DOHH2 (cell line): Measurements from ENCODE around the gene AP3S2.

Experiments used
- H3F3A ChIP-seq: fragments of 200-600 bp; sonication (generic), shearing (Covaris generic); 2 replicates; pipeline ENCODE4 v1.6.0; 2016; ENCODE audit warnings: antibody characterized with exemption, mild to moderate bottlenecking; ENCODE audit not compliant: control insufficient read depth, insufficient read depth
- H3K27ac ChIP-seq: fragments of 200-600 bp; sonication (generic); 2 replicates; pipeline ENCODE4 v1.5.1; 2014; ENCODE audit warnings: low read depth, mild to moderate bottlenecking, low read length, moderate library complexity
- H3K27me3 ChIP-seq: fragments of 200-600 bp; sonication (generic); 2 replicates; pipeline ENCODE4 v1.6.1; 2014; ENCODE audit warnings: mild to moderate bottlenecking, low read length, mixed read lengths; ENCODE audit not compliant: control insufficient read depth
- H3K36me3 ChIP-seq: fragments of 200-600 bp; sonication (generic); 2 replicates; pipeline ENCODE4 v1.6.1; 2014; ENCODE audit warnings: mild to moderate bottlenecking, low read length, moderate library complexity, mixed read lengths; ENCODE audit not compliant: control insufficient read depth
- H3K4me1 ChIP-seq: fragments of 200-600 bp; sonication (generic); 2 replicates; pipeline ENCODE4 v1.6.1; 2014; ENCODE audit warnings: mild to moderate bottlenecking, low read length, mixed read lengths; ENCODE audit not compliant: control insufficient read depth
- H3K4me2 ChIP-seq: fragments of 200-600 bp; sonication (generic); 2 replicates; pipeline ENCODE4 v1.6.0; 2014; ENCODE audit warnings: mild to moderate bottlenecking, low read length, moderate library complexity
- H3K4me3 ChIP-seq: fragments of 200-600 bp; sonication (generic); 2 replicates; pipeline ENCODE4 v1.5.1; 2014; ENCODE audit warnings: mild to moderate bottlenecking, low read length, mixed read lengths
- H3K79me2 ChIP-seq: fragments of 200-600 bp; sonication (generic); 2 replicates; pipeline ENCODE4 v1.6.1; 2014; ENCODE audit warnings: mild to moderate bottlenecking, low read length, mixed read lengths; ENCODE audit not compliant: control insufficient read depth
- H3K9me2 ChIP-seq: fragments of 200-600 bp; sonication (generic); replicated peaks from 2 replicates; pipeline ENCODE4 v1.6.1; 2014; ENCODE audit warnings: mild to moderate bottlenecking, low read length, mixed read lengths; ENCODE audit not compliant: control insufficient read depth
- H3K9me3 ChIP-seq: fragments of 200-600 bp; sonication (generic); 2 replicates; pipeline ENCODE4 v1.6.1; 2014; ENCODE audit warnings: antibody characterized with exemption, low read length, mixed read lengths; ENCODE audit not compliant: control insufficient read depth, insufficient read depth
- H4K20me1 ChIP-seq: fragments of 200-600 bp; sonication (generic); 2 replicates; pipeline ENCODE4 v1.6.0; 2014; ENCODE audit warnings: low read depth, mild to moderate bottlenecking, antibody characterized with exemption, low read length, moderate library complexity; ENCODE audit not compliant: control insufficient read depth, insufficient read depth
- EZH2phosphoT487 ChIP-seq: fragments of 200-600 bp; sonication (generic); IDR thresholded peaks from 2 replicates; pipeline ENCODE4 v1.6.1; 2017; ENCODE audit warnings: borderline replicate concordance, mild to moderate bottlenecking, antibody characterized with exemption, low read length, moderate library complexity, mixed read lengths
- TF ChIP-seq, protein P1 (sequence below): fragments of 200-600 bp; sonication (generic); IDR thresholded peaks from one replicate; pipeline ENCODE4 v1.5.1; 2014; ENCODE audit warnings: antibody characterized with exemption, mild to moderate bottlenecking, low read depth, low read length; ENCODE audit not compliant: poor library complexity, severe bottlenecking

Gene AP3S2

GRCh38 chr15:89839167-89839810 lies 54.5 kb downstream of the AP3S2 start:
- Histone ChIP-seq H3K27me3 (no peaks in the 10 kb centered on the region), H3K9me3 (no peaks in the 10 kb centered on the region), H3K27ac (no peak overlapping the region), H3K4me3 (no peak overlapping the region), H3K79me2 (no peaks in the 10 kb centered on the region), H3K4me1 (no peaks in the 10 kb centered on the region), H4K20me1 (no peaks in the 10 kb centered on the region), H3K9me2 (no peaks in the 10 kb centered on the region), H3K4me2 (no peak overlapping the region), H3F3A (no peaks in the 10 kb centered on the region), H3K36me3 (peaks cover 22% of the 10 kb centered on the region)
- TF ChIP-seq, protein P1, sequence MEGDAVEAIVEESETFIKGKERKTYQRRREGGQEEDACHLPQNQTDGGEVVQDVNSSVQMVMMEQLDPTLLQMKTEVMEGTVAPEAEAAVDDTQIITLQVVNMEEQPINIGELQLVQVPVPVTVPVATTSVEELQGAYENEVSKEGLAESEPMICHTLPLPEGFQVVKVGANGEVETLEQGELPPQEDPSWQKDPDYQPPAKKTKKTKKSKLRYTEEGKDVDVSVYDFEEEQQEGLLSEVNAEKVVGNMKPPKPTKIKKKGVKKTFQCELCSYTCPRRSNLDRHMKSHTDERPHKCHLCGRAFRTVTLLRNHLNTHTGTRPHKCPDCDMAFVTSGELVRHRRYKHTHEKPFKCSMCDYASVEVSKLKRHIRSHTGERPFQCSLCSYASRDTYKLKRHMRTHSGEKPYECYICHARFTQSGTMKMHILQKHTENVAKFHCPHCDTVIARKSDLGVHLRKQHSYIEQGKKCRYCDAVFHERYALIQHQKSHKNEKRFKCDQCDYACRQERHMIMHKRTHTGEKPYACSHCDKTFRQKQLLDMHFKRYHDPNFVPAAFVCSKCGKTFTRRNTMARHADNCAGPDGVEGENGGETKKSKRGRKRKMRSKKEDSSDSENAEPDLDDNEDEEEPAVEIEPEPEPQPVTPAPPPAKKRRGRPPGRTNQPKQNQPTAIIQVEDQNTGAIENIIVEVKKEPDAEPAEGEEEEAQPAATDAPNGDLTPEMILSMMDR = no peak
- TF ChIP-seq EZH2phosphoT487 = no peak

DNA sequence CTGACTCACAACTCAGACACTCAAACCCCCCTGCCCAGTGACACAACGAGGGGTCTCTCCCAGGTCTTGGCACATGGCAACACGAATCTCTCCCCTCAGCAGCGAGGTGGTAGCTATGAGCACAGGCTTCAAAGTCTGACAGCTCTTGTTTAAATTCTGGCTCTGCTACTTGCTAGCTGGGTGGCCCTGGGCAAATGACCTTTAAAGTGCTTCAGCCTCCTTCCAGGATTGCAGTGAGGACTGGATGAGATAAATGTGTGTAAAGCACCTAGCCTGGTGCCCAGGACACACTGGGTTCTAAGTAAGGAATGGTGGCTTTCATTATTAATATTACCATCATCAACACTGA lies 56.0 kb downstream of the AP3S2 start:
- H3K27me3 ChIP-seq = no peaks in the 10 kb centered on the region
- H3K36me3 ChIP-seq = peaks cover 30% of the 10 kb centered on the region
- H3K4me3 ChIP-seq = no peak overlapping the region
- H3K9me3 ChIP-seq = no peaks in the 10 kb centered on the region
- H3K27ac ChIP-seq = no peak overlapping the region
- no peaks in the 10 kb centered on the region for H3K9me2 ChIP-seq
- H3K79me2 ChIP-seq = no peaks in the 10 kb centered on the region
- H3K4me2 ChIP-seq = no peak overlapping the region
- H3F3A ChIP-seq = no peaks in the 10 kb centered on the region
- no peaks in the 10 kb centered on the region for H3K4me1 ChIP-seq
- TF ChIP-seq, protein P1 = no peak
- H4K20me1 ChIP-seq = no peaks in the 10 kb centered on the region

- Histone ChIP-seq H3K36me3 (peaks cover 30% of the 10 kb centered on the region), H3K9me3 (no peaks in the 10 kb centered on the region), H3F3A (no peaks in the 10 kb centered on the region), H3K4me2 (no peak overlapping the region), H3K4me3 (no peak overlapping the region), H3K27me3 (no peaks in the 10 kb centered on the region), H3K9me2 (no peaks in the 10 kb centered on the region), H3K79me2 (no peaks in the 10 kb centered on the region), H4K20me1 (no peaks in the 10 kb centered on the region), H3K27ac (no peak overlapping the region), H3K4me1 (no peaks in the 10 kb centered on the region)
- TF ChIP-seq, protein P1 = no peak
- no peak for TF ChIP-seq EZH2phosphoT487
Measured at GRCh38 chr15:89837134-89837829, 56.5 kb downstream of the AP3S2 start.
